Activated T-helper 2 cell treated with anti-CD3 and anti-CD28 coated beads, Interferon-gamma antibody, Interleukin-2, Interleukin-4, amounts not matched to agents 10 μg/mL and 5 μg/mL and 100 μg/mL, durations not matched to agents 14 hours and 24 hours and 36 hours (primary cell): ENCODE measurements around the gene RIPK1. TPM values are rescaled to one million over a fixed set of nuclear protein-coding genes. Genes with fewer than 3 reads are reported as not detected.
A peak's percentile ranks its signal among the peaks of the same experiment; 100 is the strongest.
"Not testable (repeated sequence)": the region's sequence is repeated elsewhere in the genome, so short reads cannot be mapped to it uniquely, and the experiment has no call there.

Experiments used
- DNase-seq: peaks from one replicate; pipeline ENCODE4 v3.0.0; 2021; ENCODE audit warnings: low spot score
- H3K27ac Mint-ChIP-seq: one replicate; pipeline ENCODE4 v1.8.0; 2021; ENCODE audit warnings: mixed read lengths
- H3K27me3 Mint-ChIP-seq: one replicate; pipeline ENCODE4 v1.8.0; 2021; ENCODE audit warnings: low read depth, mixed read lengths
- H3K36me3 Mint-ChIP-seq: one replicate; pipeline ENCODE4 v1.8.0; 2021; ENCODE audit warnings: low read depth, mixed read lengths
- H3K4me1 Mint-ChIP-seq: one replicate; pipeline ENCODE4 v1.8.0; 2021; ENCODE audit warnings: low read depth, mixed read lengths
- H3K4me3 Mint-ChIP-seq: one replicate; pipeline ENCODE4 v1.8.0; 2021; ENCODE audit warnings: low read depth, mild to moderate bottlenecking, moderate library complexity, mixed read lengths
- H3K9me3 Mint-ChIP-seq: one replicate; pipeline ENCODE4 v1.8.0; 2021; ENCODE audit warnings: mixed read lengths
- intact Hi-C: fragments of 100-400 bp; cut with micrococcal nuclease; formaldehyde crosslinking; loops from one replicate; pipeline ENCODE4 v1.15.1; 2023
- total RNA-seq: library from RNA; stranded (reverse); gene quantifications from 2 replicates; pipeline ENCODE4 v1.2.3, GENCODE V29; 2022

RIPK1 gene
- total RNA-seq, result 18.3 and 19.0 TPM in 2 replicates

DNA sequence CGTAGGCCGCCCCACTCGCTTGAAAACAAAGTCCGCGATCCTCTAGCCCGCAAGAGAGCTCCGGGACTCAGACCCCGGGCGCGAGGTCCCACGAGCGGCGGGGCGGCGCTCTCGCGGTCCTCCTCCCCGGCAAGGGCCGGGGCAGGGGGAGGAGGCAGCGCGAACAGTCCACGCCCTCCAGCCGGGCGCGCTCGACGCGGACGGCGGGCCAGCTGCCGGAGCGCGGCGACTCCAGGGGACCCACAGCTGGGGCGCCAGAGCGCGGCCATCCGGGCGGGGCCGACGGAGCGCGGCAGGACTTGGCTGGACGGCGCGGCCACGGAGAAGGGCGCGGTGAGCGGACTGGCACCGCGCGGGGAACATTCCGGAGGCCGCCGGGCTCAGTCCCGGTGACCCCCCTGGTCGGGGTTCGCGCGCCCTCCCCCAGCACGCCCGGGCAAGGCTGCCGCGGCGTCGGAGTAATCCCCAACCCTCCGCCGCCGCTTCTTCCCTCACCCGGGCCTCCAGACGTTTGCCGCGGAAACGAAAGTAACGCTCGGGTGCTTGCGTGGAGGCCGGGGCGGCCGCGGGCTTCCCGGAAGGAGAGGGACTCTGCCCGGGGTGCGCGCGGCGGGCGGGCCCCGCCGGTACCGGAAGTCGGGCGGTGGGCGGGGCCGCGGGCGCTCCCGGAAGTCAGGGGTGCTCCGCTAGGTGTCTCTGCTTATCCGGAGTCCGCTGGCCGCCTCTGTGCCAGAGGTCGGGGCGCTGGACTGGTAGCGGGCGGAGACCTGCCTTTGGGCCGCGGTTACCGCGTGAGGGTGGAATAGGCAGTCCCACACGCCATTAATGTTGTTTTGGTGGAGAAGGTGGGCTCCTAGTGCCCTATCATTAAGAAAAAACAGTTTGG lies at the start of gene RIPK1:
RIPK1 (plus strand) TSS at position 166 of the 886 bp plus-strand sequence. CDS start 8,330 bp downstream, outside the sequence.
- intact Hi-C loops, result loop anchor here (1.0 to 5.0 kb wide), 6 partner anchors 50 to 303 kb away; partner anchors contain the start of genes BPHL, PSMG4 and WRNIP1
- Mint-ChIP-seq H3K9me3 (no peaks in the 10 kb centered on the region), H3K4me3 (peak within 1 kb of the TSS; percentile 95), H3K27ac (peak within 1 kb of the TSS; percentile 95), H3K27me3 (no peaks in the 10 kb centered on the region), H3K4me1 (peaks cover 55% of the 10 kb centered on the region), H3K36me3 (peaks cover 38% of the 10 kb centered on the region)
- DNase-seq, result peak; percentile 95

DNA sequence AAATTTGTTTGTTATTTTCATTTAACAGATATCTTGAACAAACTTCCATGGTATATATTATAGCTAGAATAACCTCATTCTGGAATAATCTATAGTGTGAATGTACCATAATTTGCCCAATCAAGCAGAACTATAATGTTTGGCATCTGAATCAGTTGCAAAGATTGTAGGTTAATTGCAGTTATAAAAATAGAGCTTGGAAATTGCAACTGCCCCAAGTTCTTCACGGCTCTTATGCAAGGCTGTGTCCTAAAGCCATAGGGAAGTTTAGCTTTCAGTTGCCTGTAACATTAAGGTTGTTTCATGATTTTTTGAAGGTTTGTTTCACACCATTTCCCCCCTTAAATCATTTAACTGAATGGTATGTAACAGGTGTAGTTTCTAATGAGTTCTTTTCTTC lies 49.2 kb upstream of the RIPK1 start:
- no peak overlapping the region for H3K27ac Mint-ChIP-seq
- H3K36me3 Mint-ChIP-seq, result peaks cover 71% of the 10 kb centered on the region
- no peak overlapping the region for H3K4me3 Mint-ChIP-seq
- no peaks in the 10 kb centered on the region for H3K27me3 Mint-ChIP-seq
- intact Hi-C loops, result no loop called here
- no peak for DNase-seq
- H3K9me3 Mint-ChIP-seq, result peaks cover 9% of the 10 kb centered on the region
- H3K4me1 Mint-ChIP-seq, result peaks cover 25% of the 10 kb centered on the region

DNA sequence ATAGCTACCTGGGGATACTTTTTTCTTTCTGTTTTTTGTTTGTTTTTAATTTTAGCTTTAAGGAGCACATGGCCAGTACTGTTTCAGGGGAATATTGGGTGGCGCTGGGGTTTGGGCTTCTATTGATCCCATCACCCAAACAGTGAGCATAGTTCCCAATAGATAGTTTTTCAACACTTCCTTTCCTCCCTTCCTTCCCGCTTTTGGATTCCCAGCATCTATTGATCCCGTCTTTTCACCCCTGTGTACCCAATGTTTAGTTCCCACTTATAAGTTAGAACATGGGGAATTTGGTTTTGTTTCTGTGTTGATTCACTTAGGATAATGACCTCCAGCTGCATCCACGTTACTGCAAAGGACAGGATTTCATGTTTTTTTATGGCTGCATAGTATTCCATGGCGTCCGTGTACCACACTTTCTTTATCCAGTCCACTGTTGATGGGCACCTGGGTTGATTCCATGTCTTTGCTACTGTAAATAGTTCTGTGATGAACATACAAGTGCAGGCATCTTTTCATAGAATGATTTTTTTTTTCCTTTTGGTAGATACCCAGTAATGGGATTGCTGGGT lies 48.5 kb upstream of the RIPK1 start:
- peaks cover 65% of the 10 kb centered on the region for H3K36me3 Mint-ChIP-seq
- H3K27me3 Mint-ChIP-seq, result no peaks in the 10 kb centered on the region
- peaks cover 9% of the 10 kb centered on the region for H3K9me3 Mint-ChIP-seq
- no peak overlapping the region for H3K4me3 Mint-ChIP-seq
- H3K27ac Mint-ChIP-seq, result no peak overlapping the region
- H3K4me1 Mint-ChIP-seq, result peaks cover 31% of the 10 kb centered on the region
- DNase-seq, result no peak
- intact Hi-C loops, result no loop called here

DNA sequence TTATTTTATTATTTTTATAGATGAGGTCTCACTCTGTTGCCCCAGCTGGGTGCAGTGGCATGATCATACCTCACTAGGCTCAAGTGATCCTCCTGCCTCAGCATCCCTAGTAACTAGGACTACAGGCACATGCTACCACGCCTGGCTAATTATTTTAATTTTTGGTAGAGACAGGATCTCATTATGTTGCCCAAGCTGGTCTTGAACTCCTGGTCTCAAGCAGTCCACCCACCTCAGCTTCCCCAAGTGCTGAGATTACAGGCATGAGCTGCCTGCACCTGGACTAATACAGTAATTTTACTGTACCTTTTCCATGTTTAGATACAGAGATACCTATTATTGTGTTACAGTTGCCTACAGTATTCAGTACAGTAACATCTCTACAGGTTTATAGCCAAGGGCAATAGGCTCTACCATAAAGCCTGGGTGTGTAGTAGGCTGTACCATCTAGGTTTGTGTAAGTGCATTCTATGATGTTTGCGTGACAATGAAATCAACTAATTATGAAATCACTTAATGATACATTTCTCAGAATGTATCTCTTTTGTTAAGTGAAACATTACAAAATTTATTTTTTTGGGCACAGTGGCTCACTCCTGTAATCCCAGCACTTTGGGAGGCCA lies 47.2 kb upstream of the RIPK1 start:
- H3K4me3 Mint-ChIP-seq, DNase-seq, H3K27ac Mint-ChIP-seq, H3K9me3 Mint-ChIP-seq, H3K27me3 Mint-ChIP-seq, intact Hi-C loops: not testable (repeated sequence)
- Mint-ChIP-seq H3K36me3 (peaks cover 54% of the 10 kb centered on the region), H3K4me1 (peaks cover 41% of the 10 kb centered on the region)

DNA sequence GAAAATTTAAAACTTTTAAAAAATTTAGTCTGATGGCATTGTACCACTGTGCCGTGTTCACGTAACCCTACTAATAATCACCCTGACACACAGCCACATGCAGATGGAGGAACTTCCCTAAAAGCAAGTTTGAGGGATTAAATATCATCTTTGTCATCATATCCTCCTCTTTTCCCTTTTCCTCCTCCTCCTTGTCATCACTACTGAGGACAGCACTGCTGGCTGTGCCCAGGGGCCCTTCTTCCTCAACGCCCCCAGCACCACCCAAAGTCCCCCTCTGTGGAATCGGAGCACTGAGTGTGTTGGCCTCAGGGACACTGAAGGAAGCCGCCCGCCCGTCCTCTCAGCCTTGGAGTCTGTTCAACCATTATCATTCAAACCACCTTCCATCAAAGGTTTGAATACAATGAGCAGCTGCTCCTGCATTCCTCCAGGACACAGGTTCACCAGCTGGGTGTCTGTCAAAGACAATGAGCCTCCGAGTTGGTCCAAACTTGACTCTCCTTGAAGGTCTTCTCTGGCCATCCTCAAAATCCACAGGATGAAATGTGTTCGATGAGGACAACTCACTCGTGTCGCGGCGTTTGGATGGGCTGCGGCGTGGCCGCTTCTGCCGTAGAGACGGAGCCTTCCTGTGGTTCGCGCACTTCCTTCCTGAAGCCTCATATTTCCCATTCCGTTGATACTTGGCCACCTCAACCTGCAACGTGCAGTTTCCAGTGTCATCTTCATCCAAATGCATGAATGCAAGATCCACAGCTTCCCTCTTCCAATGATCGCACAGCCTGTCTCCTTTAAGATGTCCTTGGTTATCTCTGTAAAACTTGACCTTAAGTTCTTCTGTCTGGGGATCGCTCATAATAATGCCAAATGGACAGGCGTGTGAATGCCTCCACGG lies 45.3 kb upstream of the RIPK1 start:
- peak overlapping the region; percentile 90 for H3K4me3 Mint-ChIP-seq
- no peaks in the 10 kb centered on the region for H3K27me3 Mint-ChIP-seq
- peaks cover 54% of the 10 kb centered on the region for H3K4me1 Mint-ChIP-seq
- peak overlapping the region; percentile 96 for H3K27ac Mint-ChIP-seq
- peaks cover 38% of the 10 kb centered on the region for H3K36me3 Mint-ChIP-seq
- peak; percentile 34 for DNase-seq
- intact Hi-C loops, result loop anchor here (1.0 to 2.0 kb wide), 3 partner anchors 21 to 30 kb away; partner anchors contain the start of gene NQO2
- peaks cover 9% of the 10 kb centered on the region for H3K9me3 Mint-ChIP-seq

DNA sequence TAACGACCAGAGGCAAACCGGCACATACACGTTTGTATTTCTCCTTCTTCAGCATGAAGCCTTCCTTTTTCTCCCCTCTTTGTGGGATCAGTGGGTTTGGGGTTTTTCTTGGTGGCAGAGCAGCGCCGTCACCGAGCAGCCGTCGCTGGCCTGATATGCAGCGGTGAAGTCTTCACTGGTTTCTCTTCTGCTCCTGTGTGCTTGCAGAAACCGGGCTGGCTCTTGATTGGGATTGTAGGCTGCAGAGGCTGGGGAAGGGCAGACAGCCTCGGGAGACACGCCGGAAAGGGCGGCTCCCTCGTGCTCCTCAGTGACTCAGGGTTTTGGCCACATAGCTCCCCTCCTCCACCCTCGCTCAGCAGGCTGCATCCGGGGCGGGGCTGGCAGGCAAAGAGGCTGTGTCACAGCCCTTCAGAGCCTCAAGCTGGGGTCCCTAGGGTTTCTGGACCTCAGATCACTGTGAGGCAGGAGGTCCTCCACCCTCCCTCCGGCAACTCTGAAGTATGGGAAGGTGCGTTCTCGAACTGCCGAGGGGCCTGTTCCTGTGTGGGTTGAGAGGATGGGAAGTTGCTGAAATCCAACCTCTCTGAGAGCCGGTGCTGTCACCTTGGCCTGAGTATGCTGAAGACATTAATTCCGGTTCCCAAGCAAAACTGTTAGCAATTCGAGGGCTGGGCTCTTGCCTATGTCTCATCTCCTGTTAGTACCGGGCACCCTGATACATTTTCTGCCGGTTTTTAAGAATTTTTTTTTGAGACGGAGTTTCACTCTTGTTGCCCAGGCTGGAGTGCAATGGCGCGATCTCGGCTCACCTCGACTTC lies 44.4 kb upstream of the RIPK1 start:
- no peaks in the 10 kb centered on the region for H3K27me3 Mint-ChIP-seq
- peaks cover 36% of the 10 kb centered on the region for H3K36me3 Mint-ChIP-seq
- peak; percentile 87 for DNase-seq
- intact Hi-C loops, result loop anchor here (1.0 to 2.0 kb wide), 3 partner anchors 22 to 29 kb away; partner anchors contain the start of gene NQO2
- H3K4me3 Mint-ChIP-seq, result peak overlapping the region; percentile 90
- H3K4me1 Mint-ChIP-seq, result peaks cover 59% of the 10 kb centered on the region
- peak overlapping the region; percentile 96 for H3K27ac Mint-ChIP-seq
- peaks cover 9% of the 10 kb centered on the region for H3K9me3 Mint-ChIP-seq

DNA sequence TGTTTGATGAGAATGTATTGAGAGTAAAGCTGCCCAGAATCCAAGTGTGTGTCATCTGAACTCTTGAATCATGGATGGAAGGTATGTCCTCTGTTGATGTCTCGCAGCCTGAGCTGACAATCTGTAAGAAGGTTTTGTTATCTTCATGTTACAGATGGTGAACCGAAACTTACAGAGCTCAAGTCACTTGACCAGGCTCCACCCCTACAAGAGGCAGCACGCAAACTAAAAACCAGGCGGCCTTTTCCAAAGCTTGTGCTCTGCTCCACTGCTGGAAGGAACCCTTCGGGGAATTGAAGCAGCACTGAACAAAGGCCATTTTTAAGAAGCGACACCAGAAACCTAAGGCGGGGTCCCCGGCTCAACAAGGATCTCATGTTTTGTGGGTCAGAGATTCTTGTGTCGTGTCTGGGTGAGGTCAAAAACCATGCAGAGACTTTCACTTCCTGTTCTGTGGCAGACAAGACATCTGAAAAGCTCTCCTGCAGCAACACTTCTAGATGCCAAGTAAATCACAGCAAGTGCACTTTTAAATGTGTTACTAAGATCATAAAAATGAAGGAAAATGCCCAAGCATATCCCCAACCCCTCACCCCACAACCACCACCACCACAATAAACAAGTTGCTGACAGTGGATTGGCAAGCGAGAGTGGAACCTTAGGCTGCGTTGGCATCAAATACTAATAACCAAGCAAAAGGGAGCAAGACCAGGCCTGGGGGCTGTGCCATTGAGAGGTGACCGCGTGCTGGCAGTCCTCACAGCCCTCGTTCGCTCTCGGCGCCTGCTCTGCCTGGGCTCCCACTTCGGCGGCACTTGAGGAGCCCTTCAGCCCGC lies 41.3 kb upstream of the RIPK1 start:
- intact Hi-C loops, result no loop called here
- peak overlapping the region; percentile 84 for H3K27ac Mint-ChIP-seq
- no peaks in the 10 kb centered on the region for H3K9me3 Mint-ChIP-seq
- H3K4me3 Mint-ChIP-seq, result peak overlapping the region; percentile 68
- peaks cover 12% of the 10 kb centered on the region for H3K36me3 Mint-ChIP-seq
- peak; percentile 55 for DNase-seq
- H3K4me1 Mint-ChIP-seq, result peaks cover 48% of the 10 kb centered on the region
- peaks cover under 1% of the 10 kb centered on the region for H3K27me3 Mint-ChIP-seq

DNA sequence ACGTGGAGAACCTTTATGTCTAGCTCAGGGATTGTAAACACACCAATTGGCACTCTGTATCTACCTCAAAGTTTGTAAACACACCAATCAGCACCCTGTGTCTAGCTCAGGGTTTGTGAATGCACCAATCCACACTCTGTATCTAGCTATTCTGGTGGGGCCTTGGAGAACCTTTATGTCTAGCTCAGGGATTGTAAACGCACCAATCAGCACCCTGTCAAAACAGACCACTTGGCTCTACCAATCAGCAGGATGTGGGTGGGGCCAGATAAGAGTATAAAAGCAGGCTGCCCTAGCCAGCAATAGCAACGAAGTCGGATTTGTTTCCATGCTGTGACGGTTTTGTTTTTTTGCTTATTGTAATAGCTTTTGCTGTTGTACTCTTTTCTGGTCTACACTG lies 40.1 kb upstream of the RIPK1 start:
- peaks cover 43% of the 10 kb centered on the region for H3K4me1 Mint-ChIP-seq
- H3K27me3 Mint-ChIP-seq, DNase-seq, H3K27ac Mint-ChIP-seq, H3K9me3 Mint-ChIP-seq, H3K4me3 Mint-ChIP-seq, intact Hi-C loops, H3K36me3 Mint-ChIP-seq: not testable (repeated sequence)

DNA sequence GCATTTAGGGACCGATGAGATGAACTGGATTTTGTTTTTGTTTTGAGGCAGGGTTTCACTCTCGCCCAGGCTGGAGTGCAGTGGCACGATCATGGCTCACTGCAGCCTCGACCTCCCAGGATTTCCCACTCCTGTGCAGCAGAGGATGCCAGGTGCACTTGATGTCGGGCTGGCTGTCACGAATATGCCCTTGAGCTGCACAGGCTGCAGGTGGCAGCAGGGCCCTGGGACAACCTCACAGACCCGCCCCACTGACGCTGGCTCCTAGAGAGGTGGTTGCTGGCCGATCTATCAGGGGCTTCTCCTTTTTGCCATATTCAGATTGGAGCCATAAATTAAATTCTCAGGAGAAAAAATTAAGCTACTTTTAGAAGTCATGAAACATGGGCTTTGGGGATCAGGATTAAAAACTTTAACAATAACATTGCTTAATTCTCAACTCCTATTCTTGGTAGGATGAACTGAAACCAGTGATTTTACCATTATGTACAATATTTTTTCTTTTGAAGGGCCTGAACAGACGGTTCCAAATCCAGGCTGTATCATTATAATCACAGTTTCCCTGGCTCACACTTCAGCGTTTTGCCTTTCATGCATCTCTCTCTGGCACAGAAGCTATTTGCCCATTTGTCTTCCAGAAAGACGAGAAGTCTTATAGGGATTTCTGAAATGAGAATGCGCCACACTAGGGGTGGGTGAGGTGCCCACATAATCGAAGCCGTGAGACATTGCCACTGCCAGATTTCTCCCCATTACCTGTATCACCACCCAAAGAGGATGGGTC lies 36.2 kb upstream of the RIPK1 start:
- no peak overlapping the region for H3K27ac Mint-ChIP-seq
- peaks cover 15% of the 10 kb centered on the region for H3K9me3 Mint-ChIP-seq
- no peak for DNase-seq
- no peaks in the 10 kb centered on the region for H3K36me3 Mint-ChIP-seq
- peaks cover 9% of the 10 kb centered on the region for H3K4me1 Mint-ChIP-seq
- intact Hi-C loops, result no loop called here
- H3K4me3 Mint-ChIP-seq, result no peak overlapping the region
- peaks cover 16% of the 10 kb centered on the region for H3K27me3 Mint-ChIP-seq

DNA sequence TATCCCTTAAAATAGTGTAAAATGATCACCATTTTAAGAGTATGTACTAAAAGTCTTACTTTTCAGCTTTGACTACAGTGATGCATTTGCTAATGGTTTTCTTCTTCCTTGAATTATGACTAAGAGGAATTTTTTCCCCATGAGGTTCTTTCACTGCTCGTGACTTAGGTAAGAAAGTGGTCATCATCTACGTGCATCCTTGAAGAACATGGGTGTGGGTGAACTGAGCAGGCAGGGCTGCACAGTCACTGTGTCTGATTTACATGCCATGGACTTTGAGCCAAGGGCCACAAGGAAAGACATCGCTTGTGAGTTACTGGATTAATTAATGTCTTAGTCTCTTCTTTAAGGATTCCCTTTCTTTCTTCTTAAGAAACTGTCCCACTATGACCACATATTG lies 35.3 kb upstream of the RIPK1 start:
- Mint-ChIP-seq H3K27me3 (peaks cover 23% of the 10 kb centered on the region), H3K4me1 (peaks cover 6% of the 10 kb centered on the region), H3K4me3 (no peak overlapping the region), H3K9me3 (peaks cover 15% of the 10 kb centered on the region), H3K36me3 (no peaks in the 10 kb centered on the region), H3K27ac (no peak overlapping the region)
- intact Hi-C loops, result no loop called here
- no peak for DNase-seq
